ENCODE measurements around the gene EIF4E1B.

The EIF4E1B gene

GRCh38 chr5:176665517-176665916 is 35.0 kb downstream of the EIF4E1B start:
- DNase-seq: no peak

GRCh38 chr5:176667637-176668036 is 37.2 kb downstream of the EIF4E1B start:
- no peak for DNase-seq

GRCh38 chr5:176670449-176670848 is 40.0 kb downstream of the EIF4E1B start:
- DNase-seq: no peak

GRCh38 chr5:176671399-176671798 is 40.9 kb downstream of the EIF4E1B start:
- no peak for DNase-seq

- DNase-seq: no peak
Measured at GRCh38 chr5:176671890-176672747, 41.6 kb downstream of the EIF4E1B start.

GRCh38 chr5:176673651-176674583 is 43.4 kb downstream of the EIF4E1B start:
- DNase-seq: no peak

GRCh38 chr5:176674799-176675198 is 44.3 kb downstream of the EIF4E1B start:
- no peak for DNase-seq

GRCh38 chr5:176675676-176676360 is 45.3 kb downstream of the EIF4E1B start:
- no peak for DNase-seq

GRCh38 chr5:176676361-176676824 is 45.9 kb downstream of the EIF4E1B start:
- DNase-seq: no peak

GRCh38 chr5:176677209-176677939 is 46.9 kb downstream of the EIF4E1B start:
- DNase-seq: no peak

- DNase-seq: no peak
Measured at GRCh38 chr5:176678584-176678983, 48.1 kb downstream of the EIF4E1B start.

- DNase-seq: no peak
Measured at GRCh38 chr5:176679365-176680225, 49.1 kb downstream of the EIF4E1B start.

- no peak for DNase-seq
Measured at GRCh38 chr5:176680226-176680563, 49.7 kb downstream of the EIF4E1B start.

- no peak for DNase-seq
Measured at GRCh38 chr5:176682016-176682531, 51.6 kb downstream of the EIF4E1B start.

- no peak for DNase-seq
Measured at GRCh38 chr5:176685010-176685409, 54.5 kb downstream of the EIF4E1B start.

GRCh38 chr5:176687247-176687646 is 56.8 kb downstream of the EIF4E1B start:
- no peak for DNase-seq

- DNase-seq: no peak
Measured at GRCh38 chr5:176687881-176688280, 57.4 kb downstream of the EIF4E1B start.

GRCh38 chr5:176690911-176691310 is 60.4 kb downstream of the EIF4E1B start:
- no peak for DNase-seq

GRCh38 chr5:176691524-176691923 is 61.0 kb downstream of the EIF4E1B start:
- no peak for DNase-seq

GRCh38 chr5:176692326-176692725 is 61.9 kb downstream of the EIF4E1B start:
- no peak for DNase-seq

GRCh38 chr5:176692839-176693476 is 62.5 kb downstream of the EIF4E1B start:
- no peak for DNase-seq

Measured in stimulated activated CD4-positive, alpha-beta T cell treated with anti-CD3 and anti-CD28 coated beads, Interleukin-2, amount 100 ng/mL, for 48 hours (primary cell).